CD4-positive, alpha-beta T cell (primary cell): ENCODE results near the gene IGF2BP3. TPM values are rescaled to one million over a fixed set of nuclear protein-coding genes. Genes with fewer than 3 reads are reported as not detected.

ENCODE experiments used
- ATAC-seq: fragments of 200-7000 bp; cut with Tn5 transposase; one replicate; pipeline ENCODE4 v1.10.0; 2022; ENCODE audit warnings: mild to moderate bottlenecking; ENCODE audit not compliant: poor library complexity
- CTCF ChIA-PET: fragments of 350-600 bp; sonication (Branson Sonifier 250); formaldehyde crosslinking; loops from one replicate; lab custom pipeline; 2021; ENCODE audit warnings: antibody characterized with exemption, inconsistent platforms; lab: Charles Lee
- POLR2A ChIA-PET: fragments of 350-600 bp; sonication (Branson Sonifier 250); formaldehyde crosslinking; loops from one replicate; lab custom pipeline; 2021; ENCODE audit warnings: antibody characterized with exemption, inconsistent platforms; lab: Charles Lee
- DNase-seq, 14 experiments: peaks; one replicate each; pipeline ENCODE4 v3.0.0-alpha.2; 2013 to 2020; ENCODE audit warnings: mixed read lengths in 2 of 14
- H3K27ac ChIP-seq, 2 donors: one replicate each; pipeline versions ENCODE4 v1.5.1 to v1.7.0; 2013; ENCODE audit warnings: low read length in 2 of 2, low read depth in 1 of 2, mild to moderate bottlenecking in 1 of 2
- H3K27me3 ChIP-seq, 2 experiments: 1 replicate in 1 of 2; 2 replicates in 1 of 2; pipeline versions ENCODE4 v1.6.1 to v1.7.0; 2013; ENCODE audit warnings: low read length in 2 of 2, control low read depth in 1 of 2, mild to moderate bottlenecking in 1 of 2, moderate library complexity in 1 of 2; ENCODE audit not compliant: insufficient read depth in 2 of 2, control insufficient read depth in 1 of 2
- H3K36me3 ChIP-seq: one replicate; pipeline ENCODE4 v1.6.1; 2013; ENCODE audit warnings: low read length, control low read depth; ENCODE audit not compliant: insufficient read depth
- H3K4me1 ChIP-seq: one replicate; pipeline ENCODE4 v1.6.1; 2013; ENCODE audit warnings: low read length, control low read depth; ENCODE audit not compliant: insufficient read depth
- H3K4me3 ChIP-seq: one replicate; pipeline ENCODE4 v1.5.1; 2013; ENCODE audit warnings: mild to moderate bottlenecking, low read length, moderate library complexity
- H3K9me3 ChIP-seq, 2 experiments: 1 replicate in 1 of 2; 2 replicates in 1 of 2; pipeline versions ENCODE4 v1.6.1 to v1.7.0; 2013; ENCODE audit warnings: low read length in 2 of 2, mild to moderate bottlenecking in 2 of 2, control low read depth in 1 of 2, moderate library complexity in 1 of 2; ENCODE audit not compliant: control insufficient read depth in 1 of 2, insufficient read depth in 1 of 2
- H3K27ac Mint-ChIP-seq: one replicate; pipeline ENCODE4 v1.8.0; 2020; ENCODE audit warnings: mixed read lengths
- H3K27me3 Mint-ChIP-seq: one replicate; pipeline ENCODE4 v1.8.0; 2021; ENCODE audit warnings: mixed read lengths
- H3K36me3 Mint-ChIP-seq: one replicate; pipeline ENCODE4 v1.8.0; 2021; ENCODE audit warnings: low read depth, mixed read lengths
- H3K4me1 Mint-ChIP-seq: one replicate; pipeline ENCODE4 v1.8.0; 2021; ENCODE audit warnings: low read depth, mixed read lengths
- H3K4me3 Mint-ChIP-seq: one replicate; pipeline ENCODE4 v1.8.0; 2020; ENCODE audit warnings: mild to moderate bottlenecking, mixed read lengths
- H3K9me3 Mint-ChIP-seq: one replicate; pipeline ENCODE4 v1.8.0; 2020; ENCODE audit warnings: mixed read lengths
- intact Hi-C, 2 experiments: fragments of 100-400 bp; cut with DNase I in 1 of 2; cut with micrococcal nuclease in 1 of 2; formaldehyde crosslinking; loops; one replicate each; pipeline versions ENCODE4 v1.15.1 to v1.9.0; 2023 to 2025; cut with DNase I, micrococcal nuclease
- total RNA-seq, 174 experiments: library from RNA in 2 of 174; stranded (reverse) in 2 of 174; gene quantifications; one replicate each; pipeline ENCODE4 v1.2.3 and lab custom pipeline; 2021 to 2026
- TF ChIP-seq, protein P1 (sequence below): fragments of 200-600 bp; IDR thresholded peaks from one replicate; pipeline ENCODE4 v1.8.0; 2022; ENCODE audit warnings: antibody characterized with exemption, mild to moderate bottlenecking

IGF2BP3 gene
- total RNA-seq, 2 experiments from 2014 or later = not detected

DNA sequence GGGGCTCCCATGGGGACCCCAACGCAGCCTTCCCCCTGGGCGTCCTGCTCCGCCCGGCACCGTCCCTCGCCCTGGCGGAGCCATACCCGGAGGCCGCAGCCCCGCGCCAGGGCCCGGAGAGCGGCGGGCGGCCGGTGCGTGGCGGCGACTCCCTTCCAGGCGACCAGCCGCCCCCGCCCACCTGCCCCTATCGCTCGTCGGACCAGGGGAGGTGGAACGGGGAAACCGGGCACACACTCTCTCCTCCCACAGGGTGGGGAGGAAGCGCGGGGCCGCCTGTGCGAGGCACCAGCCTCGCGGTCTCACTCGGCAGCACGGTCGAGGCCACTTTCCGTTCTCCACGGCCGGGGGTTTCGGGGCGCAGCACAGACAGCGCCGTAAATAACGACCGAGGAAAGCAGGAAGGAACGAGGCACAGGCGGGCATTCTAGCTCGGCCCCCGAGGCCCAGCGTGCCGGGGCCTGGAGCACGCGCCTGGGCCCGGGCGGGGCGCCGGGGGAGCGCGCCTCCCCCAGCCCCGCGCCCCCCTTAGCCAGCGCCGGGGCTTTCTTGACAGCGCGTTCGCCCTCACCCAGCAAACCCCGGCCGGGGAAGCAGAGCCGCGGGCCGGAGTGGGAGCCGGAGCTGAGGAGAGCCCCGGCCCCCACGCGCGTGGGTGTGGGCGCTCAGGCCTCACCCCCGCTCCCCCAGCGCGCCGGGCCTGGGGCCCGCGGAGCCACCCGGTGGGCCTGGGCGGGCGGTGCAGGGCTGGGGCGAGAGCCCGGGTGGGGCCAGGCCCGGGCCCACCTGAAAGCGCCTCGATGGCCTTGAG is 936 bp downstream of the IGF2BP3 start:
- H3K27ac Mint-ChIP-seq = no peak overlapping the region
- CTCF ChIA-PET = interaction anchor here (1.2 to 1.4 kb wide), 2 partner anchors 196 to 197 kb away, joined by 4 read pairs; no protein-coding TSS in a partner anchor

DNA sequence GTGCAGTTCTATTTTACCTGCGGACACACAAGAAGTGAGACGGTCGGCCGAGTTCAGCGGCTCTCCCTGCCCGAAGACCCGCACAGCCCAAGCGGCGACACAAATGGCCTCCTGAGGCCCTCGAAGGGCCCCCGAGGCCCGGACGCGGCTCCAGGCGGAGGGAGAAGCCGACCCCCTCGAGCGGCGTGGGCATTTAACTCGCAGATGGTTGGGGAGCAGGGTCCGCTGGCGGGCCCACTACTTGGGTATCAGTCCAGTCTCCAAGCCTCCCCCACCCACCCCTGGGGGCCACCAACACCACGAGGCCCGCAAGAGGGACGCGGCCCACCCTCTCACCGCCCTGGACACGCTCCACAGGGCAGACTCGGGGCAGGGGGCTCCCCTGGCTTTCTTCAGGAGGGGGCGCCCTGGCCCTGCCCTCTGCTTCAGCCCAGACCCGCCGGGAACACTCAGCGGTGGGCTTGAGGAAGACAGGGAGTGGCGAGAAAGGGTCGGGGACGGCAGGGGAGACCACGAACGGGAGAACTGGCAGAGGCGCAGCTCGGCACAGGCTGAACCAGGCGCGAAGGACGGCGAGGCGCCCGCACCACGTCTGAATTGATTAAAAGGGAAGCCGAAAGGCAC is 1.7 kb downstream of the IGF2BP3 start:
- no peaks in the 10 kb centered on the region for H3K36me3 ChIP-seq
- H3K27me3 ChIP-seq = peaks cover 67 to 96% of the 10 kb centered on the region in 2 experiments
- peaks cover 84% of the 10 kb centered on the region for H3K27me3 Mint-ChIP-seq
- ChIA-PET POLR2A (interaction anchor here (0.6 to 1.0 kb wide), 2 partner anchors 71 to 1616 kb away, joined by 5 read pairs; no protein-coding TSS in a partner anchor), CTCF (interaction anchor here (0.5 to 1.4 kb wide), 2 partner anchors 179 to 196 kb away, joined by 4 read pairs; no protein-coding TSS in a partner anchor)
- peaks cover 49% of the 10 kb centered on the region for H3K4me1 ChIP-seq
- H3K9me3 ChIP-seq = peaks cover 8 to 18% of the 10 kb centered on the region in 2 experiments
- no peak overlapping the region for H3K27ac Mint-ChIP-seq
- intact Hi-C loops = no loop called here
- TF ChIP-seq, protein P1, sequence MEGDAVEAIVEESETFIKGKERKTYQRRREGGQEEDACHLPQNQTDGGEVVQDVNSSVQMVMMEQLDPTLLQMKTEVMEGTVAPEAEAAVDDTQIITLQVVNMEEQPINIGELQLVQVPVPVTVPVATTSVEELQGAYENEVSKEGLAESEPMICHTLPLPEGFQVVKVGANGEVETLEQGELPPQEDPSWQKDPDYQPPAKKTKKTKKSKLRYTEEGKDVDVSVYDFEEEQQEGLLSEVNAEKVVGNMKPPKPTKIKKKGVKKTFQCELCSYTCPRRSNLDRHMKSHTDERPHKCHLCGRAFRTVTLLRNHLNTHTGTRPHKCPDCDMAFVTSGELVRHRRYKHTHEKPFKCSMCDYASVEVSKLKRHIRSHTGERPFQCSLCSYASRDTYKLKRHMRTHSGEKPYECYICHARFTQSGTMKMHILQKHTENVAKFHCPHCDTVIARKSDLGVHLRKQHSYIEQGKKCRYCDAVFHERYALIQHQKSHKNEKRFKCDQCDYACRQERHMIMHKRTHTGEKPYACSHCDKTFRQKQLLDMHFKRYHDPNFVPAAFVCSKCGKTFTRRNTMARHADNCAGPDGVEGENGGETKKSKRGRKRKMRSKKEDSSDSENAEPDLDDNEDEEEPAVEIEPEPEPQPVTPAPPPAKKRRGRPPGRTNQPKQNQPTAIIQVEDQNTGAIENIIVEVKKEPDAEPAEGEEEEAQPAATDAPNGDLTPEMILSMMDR = no peak
- H3K4me1 Mint-ChIP-seq = peaks cover 42% of the 10 kb centered on the region
- no peaks in the 10 kb centered on the region for H3K36me3 Mint-ChIP-seq
- DNase-seq (peak in 4 of 14 experiments; percentile 20 to 45 (median 39)), ATAC-seq (peak; percentile 32)
- H3K27ac ChIP-seq = no peak overlapping the region
- H3K4me3 ChIP-seq = peak overlapping the region; percentile 17
- H3K9me3 Mint-ChIP-seq = peaks cover 3% of the 10 kb centered on the region
- H3K4me3 Mint-ChIP-seq = peak overlapping the region; percentile 38

More for the DNA sequence above, 936 bp downstream of the IGF2BP3 start:
- peaks cover 11 to 25% of the 10 kb centered on the region in 2 experiments for H3K9me3 ChIP-seq
- peak in 8 of 14 experiments; percentile 18 to 70 (median 30) for DNase-seq
- peak overlapping the region; percentile 84 for H3K4me3 Mint-ChIP-seq
- no peaks in the 10 kb centered on the region for H3K36me3 ChIP-seq
- intact Hi-C loops = no loop called here
- POLR2A ChIA-PET = interaction anchor here (0.5 to 1.1 kb wide), 2 partner anchors 10 to 27 kb away, joined by 3 read pairs; no protein-coding TSS in a partner anchor
- H3K27ac ChIP-seq = no peak overlapping the region
- TF ChIP-seq, protein P1 = no peak
- peaks cover 69 to 96% of the 10 kb centered on the region in 2 experiments for H3K27me3 ChIP-seq
- peaks cover 42% of the 10 kb centered on the region for H3K4me1 Mint-ChIP-seq
- H3K9me3 Mint-ChIP-seq = peaks cover 3% of the 10 kb centered on the region
- peak overlapping the region; percentile 31 for H3K4me3 ChIP-seq
- no peaks in the 10 kb centered on the region for H3K36me3 Mint-ChIP-seq
- H3K27me3 Mint-ChIP-seq = peaks cover 79% of the 10 kb centered on the region
- peaks cover 56% of the 10 kb centered on the region for H3K4me1 ChIP-seq
- peak; percentile 49 for ATAC-seq

DNA sequence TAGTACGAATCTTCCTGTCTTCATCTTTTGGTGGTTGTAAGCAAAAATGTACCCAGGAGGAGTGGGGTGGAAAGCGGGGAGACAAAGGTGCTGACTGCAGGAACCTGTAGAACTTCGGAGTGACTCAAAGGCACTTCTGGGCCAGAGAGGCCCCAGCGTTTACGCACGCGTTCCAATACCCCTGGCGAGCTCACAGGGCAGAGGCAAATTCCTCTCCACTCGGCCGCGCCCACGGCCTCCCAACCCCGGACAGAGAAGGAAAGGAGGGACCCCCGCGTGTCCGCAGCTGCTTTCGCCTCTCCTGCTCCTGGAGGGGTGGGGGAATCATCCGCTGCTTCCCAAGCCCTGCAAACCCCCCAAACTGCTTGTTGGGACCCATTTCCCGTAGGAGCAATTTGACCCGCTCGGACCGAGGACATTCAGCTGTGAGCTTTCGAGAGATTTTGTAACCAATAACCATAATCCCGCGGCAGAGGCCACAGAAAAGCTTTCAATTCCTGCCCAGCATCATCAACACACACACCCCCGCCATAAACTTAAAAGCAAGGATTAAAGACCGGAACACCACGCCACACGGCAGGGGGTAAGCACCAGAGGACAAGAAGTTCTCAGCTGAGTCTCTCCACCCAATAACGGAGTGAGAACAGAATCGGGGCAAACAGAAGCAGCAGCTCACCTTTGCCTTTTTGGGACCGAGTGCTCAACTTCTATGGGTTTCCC is 2.3 kb downstream of the IGF2BP3 start:
- Mint-ChIP-seq H3K36me3 (no peaks in the 10 kb centered on the region), H3K27me3 (peaks cover 84% of the 10 kb centered on the region), H3K27ac (no peak overlapping the region), H3K4me3 (peak overlapping the region; percentile 32), H3K4me1 (peaks cover 36% of the 10 kb centered on the region), H3K9me3 (peaks cover 3% of the 10 kb centered on the region)
- TF ChIP-seq, protein P1 = no peak
- Histone ChIP-seq H3K27me3 (peaks cover 66 to 91% of the 10 kb centered on the region in 2 experiments), H3K9me3 (peaks cover 8 to 14% of the 10 kb centered on the region in 2 experiments), H3K27ac (no peak overlapping the region), H3K4me1 (peaks cover 45% of the 10 kb centered on the region), H3K4me3 (peak overlapping the region; percentile 17), H3K36me3 (no peaks in the 10 kb centered on the region)
- ChIA-PET CTCF (interaction anchor here (0.5 to 1.4 kb wide), 3 partner anchors 18 to 195 kb away, joined by 3 to 4 read pairs (median 4); no protein-coding TSS in a partner anchor), POLR2A (interaction anchor here (0.6 to 1.0 kb wide), 2 partner anchors 72 to 1616 kb away, joined by 5 read pairs; no protein-coding TSS in a partner anchor)
- intact Hi-C loops = no loop called here
- peak in 3 of 14 experiments; percentile 14 to 49 (median 43) for DNase-seq
- ATAC-seq = no peak
